Fibroblast of lung (primary cell): ENCODE results near the gene PCSK6.

Experiments used
- EZH2 ChIP-seq: IDR thresholded peaks from 2 replicates; pipeline ENCODE4 v1.5.1; 2012; ENCODE audit warnings: low read length, control low read depth, mild to moderate bottlenecking; ENCODE audit errors: missing control alignments
- TF ChIP-seq, protein P1 (sequence below), 2 donors: IDR thresholded peaks in 1 of 2; conservative IDR thresholded peaks in 1 of 2; 1 replicate in 1 of 2; 2 replicates in 1 of 2; pipeline ENCODE4 v1.5.1; 2011 to 2012; ENCODE audit warnings: low read length in 2 of 2, control low read depth in 1 of 2, inconsistent platforms in 1 of 2, low read depth in 1 of 2, mild to moderate bottlenecking in 1 of 2

DNA sequence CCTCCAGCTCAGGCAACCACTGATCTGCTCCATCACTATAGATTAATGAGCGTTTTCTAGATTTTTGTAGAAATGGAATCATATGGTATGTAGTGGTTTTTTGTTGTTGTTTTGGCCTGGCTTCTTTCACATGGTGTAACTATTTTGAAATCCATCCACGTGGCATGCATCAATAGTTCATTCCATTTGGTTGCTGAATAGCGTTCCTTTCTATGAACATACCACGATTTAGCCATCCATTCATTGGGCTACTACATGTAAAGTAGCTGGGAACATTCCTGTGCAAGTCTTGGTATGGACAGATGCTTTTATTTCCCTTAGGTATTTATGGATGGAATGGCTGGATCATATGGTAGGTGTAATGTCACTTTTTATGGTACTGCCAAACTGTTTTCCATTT lies 227.0 kb downstream of the PCSK6 start:
- TF ChIP-seq, protein P1, sequence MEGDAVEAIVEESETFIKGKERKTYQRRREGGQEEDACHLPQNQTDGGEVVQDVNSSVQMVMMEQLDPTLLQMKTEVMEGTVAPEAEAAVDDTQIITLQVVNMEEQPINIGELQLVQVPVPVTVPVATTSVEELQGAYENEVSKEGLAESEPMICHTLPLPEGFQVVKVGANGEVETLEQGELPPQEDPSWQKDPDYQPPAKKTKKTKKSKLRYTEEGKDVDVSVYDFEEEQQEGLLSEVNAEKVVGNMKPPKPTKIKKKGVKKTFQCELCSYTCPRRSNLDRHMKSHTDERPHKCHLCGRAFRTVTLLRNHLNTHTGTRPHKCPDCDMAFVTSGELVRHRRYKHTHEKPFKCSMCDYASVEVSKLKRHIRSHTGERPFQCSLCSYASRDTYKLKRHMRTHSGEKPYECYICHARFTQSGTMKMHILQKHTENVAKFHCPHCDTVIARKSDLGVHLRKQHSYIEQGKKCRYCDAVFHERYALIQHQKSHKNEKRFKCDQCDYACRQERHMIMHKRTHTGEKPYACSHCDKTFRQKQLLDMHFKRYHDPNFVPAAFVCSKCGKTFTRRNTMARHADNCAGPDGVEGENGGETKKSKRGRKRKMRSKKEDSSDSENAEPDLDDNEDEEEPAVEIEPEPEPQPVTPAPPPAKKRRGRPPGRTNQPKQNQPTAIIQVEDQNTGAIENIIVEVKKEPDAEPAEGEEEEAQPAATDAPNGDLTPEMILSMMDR (conservative IDR thresholded peaks at IDR 0.05 in 1 of 2, IDR thresholded peaks at IDR 0.05 in 1 of 2; ENCODE audit: low read depth in 1 of 2, low read length in 2 of 2) = no peak
- no peak for TF ChIP-seq EZH2
